ENCODE results near the gene SFXN5. TPM values are rescaled to one million over a fixed set of nuclear protein-coding genes. Genes with fewer than 3 reads are reported as not detected.

The SFXN5 gene
- total and polyA plus RNA-seq, 2 donors (not counting 1 experiment from before 2014, with no cell fraction given), result 5.8 to 13.9 TPM

DNA sequence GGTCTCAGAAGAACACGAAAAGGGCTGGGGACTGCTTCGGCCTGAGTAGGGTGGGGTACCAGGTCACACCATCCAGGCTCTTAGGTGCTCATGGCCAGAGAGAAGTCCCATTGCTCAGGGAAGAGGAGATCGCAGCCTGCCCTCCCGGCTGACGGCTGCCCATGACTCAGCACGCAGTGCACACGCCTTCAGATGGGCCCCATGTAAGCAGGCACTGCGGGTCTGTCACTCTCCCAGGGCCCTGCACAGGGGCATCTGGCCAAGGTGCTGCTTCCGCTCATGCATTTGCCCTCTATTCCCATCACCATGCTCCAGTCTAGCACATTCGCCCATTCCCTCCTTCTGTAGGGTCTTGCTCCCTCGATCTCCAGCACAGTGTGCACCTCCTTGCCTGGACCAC, 34.7 kb downstream of the SFXN5 start:
- TF ChIP-seq EZH2 (IDR thresholded peaks at IDR 0.05; ENCODE audit: low read length, missing control alignments), result no peak
- TF ChIP-seq CTCF (conservative IDR thresholded peaks at IDR 0.05 in 1 of 2, IDR thresholded peaks at IDR 0.05 in 1 of 2; ENCODE audit: low read depth in 1 of 2, low read length in 2 of 2), result no peak
- Histone ChIP-seq H3K79me2 (ENCODE audit: control insufficient read depth, insufficient read depth, low read length) (no peaks in the 10 kb centered on the region), H2AFZ (ENCODE audit: low read length) (no peak overlapping the region), H3K9me3 (ENCODE audit: control insufficient read depth, insufficient read depth, low read depth, low read length) (no peaks in the 10 kb centered on the region), H3K4me2 (ENCODE audit: extremely low read depth, insufficient read depth, low read length) (no peak overlapping the region), H3K27me3 (ENCODE audit: control insufficient read depth, insufficient read depth, low read length) (no peaks in the 10 kb centered on the region), H3K4me1 (ENCODE audit: control insufficient read depth, extremely low read depth, insufficient read depth, low read length) (no peaks in the 10 kb centered on the region), H3K36me3 (ENCODE audit: control insufficient read depth, insufficient read depth, low read length) (no peaks in the 10 kb centered on the region), H4K20me1 (ENCODE audit: control insufficient read depth, extremely low read depth, insufficient read depth, low read length) (no peaks in the 10 kb centered on the region), H3K4me3 (replicated peaks in 1 of 4; ENCODE audit: control extremely low read depth in 1 of 4, insufficient read depth in 1 of 4, low read depth in 3 of 4, low read length in 4 of 4) (no peak overlapping the region), H3K9ac (ENCODE audit: insufficient read depth, low read length) (no peak overlapping the region), H3K27ac (ENCODE audit: insufficient read depth, low read length) (no peak overlapping the region)
- no peak for DNase-seq (ENCODE audit: low read depth in 2 of 2)

GRCh38 chr2:73035899-73036711, 35.4 kb downstream of the SFXN5 start:
- H3K27ac ChIP-seq (ENCODE audit: insufficient read depth, low read length), result no peak overlapping the region
- TF ChIP-seq CTCF (conservative IDR thresholded peaks at IDR 0.05 in 1 of 2, IDR thresholded peaks at IDR 0.05 in 1 of 2; ENCODE audit: low read depth in 1 of 2, low read length in 2 of 2), result no peak
- H3K9me3 ChIP-seq (ENCODE audit: control insufficient read depth, insufficient read depth, low read depth, low read length), result no peaks in the 10 kb centered on the region
- no peak overlapping the region for H2AFZ ChIP-seq (ENCODE audit: low read length)
- no peak overlapping the region for H3K9ac ChIP-seq (ENCODE audit: insufficient read depth, low read length)
- H3K4me2 ChIP-seq (ENCODE audit: extremely low read depth, insufficient read depth, low read length), result no peak overlapping the region
- H3K79me2 ChIP-seq (ENCODE audit: control insufficient read depth, insufficient read depth, low read length), result no peaks in the 10 kb centered on the region
- no peak for DNase-seq (ENCODE audit: low read depth in 2 of 2)
- H3K27me3 ChIP-seq (ENCODE audit: control insufficient read depth, insufficient read depth, low read length), result no peaks in the 10 kb centered on the region
- no peaks in the 10 kb centered on the region for H3K36me3 ChIP-seq (ENCODE audit: control insufficient read depth, insufficient read depth, low read length)
- H3K4me1 ChIP-seq (ENCODE audit: control insufficient read depth, extremely low read depth, insufficient read depth, low read length), result no peaks in the 10 kb centered on the region
- H4K20me1 ChIP-seq (ENCODE audit: control insufficient read depth, extremely low read depth, insufficient read depth, low read length), result no peaks in the 10 kb centered on the region
- H3K4me3 ChIP-seq (replicated peaks in 1 of 4; ENCODE audit: control extremely low read depth in 1 of 4, insufficient read depth in 1 of 4, low read depth in 3 of 4, low read length in 4 of 4), result no peak overlapping the region

- Histone ChIP-seq H4K20me1 (ENCODE audit: control insufficient read depth, extremely low read depth, insufficient read depth, low read length) (no peaks in the 10 kb centered on the region), H3K4me2 (ENCODE audit: extremely low read depth, insufficient read depth, low read length) (no peak overlapping the region), H3K9ac (ENCODE audit: insufficient read depth, low read length) (no peak overlapping the region), H3K4me3 (replicated peaks in 1 of 4; ENCODE audit: control extremely low read depth in 1 of 4, insufficient read depth in 1 of 4, low read depth in 3 of 4, low read length in 4 of 4) (no peak overlapping the region), H2AFZ (ENCODE audit: low read length) (no peak overlapping the region), H3K4me1 (ENCODE audit: control insufficient read depth, extremely low read depth, insufficient read depth, low read length) (no peaks in the 10 kb centered on the region), H3K36me3 (ENCODE audit: control insufficient read depth, insufficient read depth, low read length) (no peaks in the 10 kb centered on the region), H3K27ac (ENCODE audit: insufficient read depth, low read length) (no peak overlapping the region), H3K79me2 (ENCODE audit: control insufficient read depth, insufficient read depth, low read length) (no peaks in the 10 kb centered on the region), H3K27me3 (ENCODE audit: control insufficient read depth, insufficient read depth, low read length) (no peaks in the 10 kb centered on the region), H3K9me3 (ENCODE audit: control insufficient read depth, insufficient read depth, low read depth, low read length) (no peaks in the 10 kb centered on the region)
- DNase-seq (ENCODE audit: low read depth in 2 of 2), result no peak
- TF ChIP-seq CTCF (conservative IDR thresholded peaks at IDR 0.05 in 1 of 2, IDR thresholded peaks at IDR 0.05 in 1 of 2; ENCODE audit: low read depth in 1 of 2, low read length in 2 of 2), result no peak
- TF ChIP-seq EZH2 (IDR thresholded peaks at IDR 0.05; ENCODE audit: low read length, missing control alignments), result no peak
Measured at GRCh38 chr2:73034661-73035375, 36.7 kb downstream of the SFXN5 start.

Data from fibroblast of lung (primary cell).